ENCODE measurements around the gene MMP1.
"Not testable (repeated sequence)": the region's sequence is repeated elsewhere in the genome, so short reads cannot be mapped to it uniquely, and the experiment has no call there.

MMP1 gene

GRCh38 chr11:102757823-102758549 is 40.0 kb downstream of the MMP1 start:
- DNase-seq, result no peak

- no peak for DNase-seq
These were observed 44.7 kb downstream of the MMP1 start for GRCh38 chr11:102753267-102753666.

- no peak for DNase-seq
These were observed 46.3 kb downstream of the MMP1 start for GRCh38 chr11:102751673-102752072.

- no peak for DNase-seq
These were observed 48.7 kb downstream of the MMP1 start for GRCh38 chr11:102749101-102749722.

GRCh38 chr11:102746746-102747578 is 51.0 kb downstream of the MMP1 start:
- DNase-seq, result not testable (repeated sequence)
